ENCODE measurements around the gene ARHGEF2. TPM values are rescaled to one million over a fixed set of nuclear protein-coding genes. Genes with fewer than 3 reads are reported as not detected.

Gene ARHGEF2
- total and polyA plus RNA-seq, 9 donors, result 36.3 to 221 (median 63.3) TPM

DNA sequence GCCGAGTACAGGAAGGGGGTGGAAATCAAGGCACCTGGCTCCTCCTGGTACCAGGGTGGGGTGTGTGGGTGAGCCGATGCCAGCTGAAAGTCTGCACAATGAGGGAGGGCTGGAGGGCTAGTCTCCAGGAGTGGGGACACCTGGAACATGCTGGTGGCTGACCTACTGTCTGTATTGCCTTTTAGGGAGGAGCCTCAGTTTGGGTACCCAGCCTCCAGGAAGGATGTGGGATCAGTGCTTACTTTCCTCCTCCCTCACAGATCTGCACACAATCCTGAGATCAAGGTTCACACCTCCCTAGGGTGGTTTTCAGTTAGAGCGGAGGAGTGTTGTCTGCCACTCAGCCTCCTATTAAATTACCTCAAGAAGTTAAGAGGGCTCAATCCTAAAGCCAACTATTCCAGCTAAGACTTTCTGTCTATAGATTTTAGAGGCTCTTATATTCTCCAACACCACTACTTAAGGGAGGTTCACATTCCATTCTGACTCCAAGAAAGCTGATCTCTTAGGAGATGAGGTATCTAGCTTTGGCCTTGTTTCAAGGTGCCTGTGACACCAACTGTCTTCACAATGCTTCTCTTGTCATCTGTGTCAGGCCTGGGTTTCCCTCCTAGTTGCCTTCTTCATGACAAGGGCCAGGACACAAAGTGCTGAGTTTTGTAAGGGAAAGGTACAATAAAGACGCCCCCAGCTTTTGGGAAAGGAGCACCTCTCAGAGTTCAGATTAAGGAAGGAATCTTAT, 26.7 kb upstream of the ARHGEF2 start:
- 72 to 79% (median 72%) methylated on average over 4 of the region's 4 CpGs for WGBS, 3 donors
- intact Hi-C loops (cut with DNase I), result no loop called here
- no peak for DNase-seq
- Histone ChIP-seq H3K27me3 (no peaks in the 10 kb centered on the region), H3K4me3 (no peak overlapping the region), H3K4me1 (ENCODE audit: insufficient read depth) (no peaks in the 10 kb centered on the region), H3K27ac (no peak overlapping the region), H3K36me3 (no peaks in the 10 kb centered on the region), H3K9me3 (no peaks in the 10 kb centered on the region)
- TF ChIP-seq EP300 (IDR thresholded peaks at IDR 0.05), result no peak
- TF ChIP-seq, protein P1, sequence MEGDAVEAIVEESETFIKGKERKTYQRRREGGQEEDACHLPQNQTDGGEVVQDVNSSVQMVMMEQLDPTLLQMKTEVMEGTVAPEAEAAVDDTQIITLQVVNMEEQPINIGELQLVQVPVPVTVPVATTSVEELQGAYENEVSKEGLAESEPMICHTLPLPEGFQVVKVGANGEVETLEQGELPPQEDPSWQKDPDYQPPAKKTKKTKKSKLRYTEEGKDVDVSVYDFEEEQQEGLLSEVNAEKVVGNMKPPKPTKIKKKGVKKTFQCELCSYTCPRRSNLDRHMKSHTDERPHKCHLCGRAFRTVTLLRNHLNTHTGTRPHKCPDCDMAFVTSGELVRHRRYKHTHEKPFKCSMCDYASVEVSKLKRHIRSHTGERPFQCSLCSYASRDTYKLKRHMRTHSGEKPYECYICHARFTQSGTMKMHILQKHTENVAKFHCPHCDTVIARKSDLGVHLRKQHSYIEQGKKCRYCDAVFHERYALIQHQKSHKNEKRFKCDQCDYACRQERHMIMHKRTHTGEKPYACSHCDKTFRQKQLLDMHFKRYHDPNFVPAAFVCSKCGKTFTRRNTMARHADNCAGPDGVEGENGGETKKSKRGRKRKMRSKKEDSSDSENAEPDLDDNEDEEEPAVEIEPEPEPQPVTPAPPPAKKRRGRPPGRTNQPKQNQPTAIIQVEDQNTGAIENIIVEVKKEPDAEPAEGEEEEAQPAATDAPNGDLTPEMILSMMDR (IDR thresholded peaks at IDR 0.05), result no peak
- no peak for TF ChIP-seq POLR2A (IDR thresholded peaks at IDR 0.05)

DNA sequence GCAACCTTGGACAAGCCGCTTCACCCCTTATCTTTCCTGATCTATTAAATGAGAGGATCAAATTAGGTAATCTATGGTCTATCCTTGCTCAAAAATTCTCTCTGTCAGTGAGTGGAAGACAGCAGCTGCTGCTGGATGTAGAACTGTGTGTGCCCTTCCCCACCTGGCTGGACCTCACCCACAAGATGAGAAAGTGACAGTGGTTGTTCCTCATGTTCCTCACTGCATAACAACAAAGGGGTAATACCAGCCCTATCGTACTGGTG, 25.5 kb upstream of the ARHGEF2 start:
- no peaks in the 10 kb centered on the region for H3K36me3 ChIP-seq
- 44 to 86% (median 61%) methylated on average over 2 of the region's 2 CpGs for WGBS, 3 donors
- no peak overlapping the region for H3K27ac ChIP-seq
- H3K9me3 ChIP-seq, result no peaks in the 10 kb centered on the region
- no peak for TF ChIP-seq EP300 (IDR thresholded peaks at IDR 0.05)
- TF ChIP-seq, protein P1 (IDR thresholded peaks at IDR 0.05), result no peak
- no peak for TF ChIP-seq POLR2A (IDR thresholded peaks at IDR 0.05)
- H3K4me1 ChIP-seq (ENCODE audit: insufficient read depth), result no peaks in the 10 kb centered on the region
- no peaks in the 10 kb centered on the region for H3K27me3 ChIP-seq
- intact Hi-C loops (cut with DNase I), result loop anchor here in 1 of 4 donors (2.0 kb wide), 1 partner anchor 33 kb away; no protein-coding TSS in a partner anchor
- DNase-seq, result no peak
- no peak overlapping the region for H3K4me3 ChIP-seq

DNA sequence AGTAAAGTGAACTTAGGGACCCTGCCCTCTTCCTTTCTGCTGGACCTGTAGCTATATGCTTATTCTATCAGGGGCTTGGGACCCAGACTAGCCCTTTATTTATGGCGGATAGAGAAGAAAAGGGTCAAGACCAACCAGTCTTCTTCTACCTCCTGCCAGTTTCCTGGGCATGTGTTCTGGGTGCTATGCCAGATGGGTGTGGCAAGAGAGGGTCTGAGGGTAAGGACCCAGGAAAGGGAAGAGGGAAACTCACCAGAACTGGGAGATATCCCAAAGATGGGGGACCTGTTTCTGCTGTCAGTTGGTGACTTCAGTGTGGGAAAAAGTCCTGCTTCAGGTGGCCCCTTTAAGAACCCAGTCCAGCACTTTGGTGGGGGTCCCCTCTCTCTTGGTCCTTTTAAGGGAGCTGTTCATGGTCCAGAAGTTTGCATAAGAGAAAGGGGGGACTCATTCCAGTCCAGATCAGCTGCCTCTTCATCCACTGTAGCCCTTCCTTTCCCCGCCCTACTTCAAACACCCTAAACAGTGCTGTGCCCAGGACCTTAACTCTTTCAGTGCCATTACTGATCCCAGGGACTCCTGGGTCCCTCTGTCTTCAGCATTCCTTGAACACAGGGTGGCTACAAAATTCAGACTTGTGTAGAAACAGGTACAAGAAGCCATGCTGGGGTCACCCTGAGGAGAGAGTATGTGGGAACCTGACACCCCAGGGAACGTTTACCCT, 24.0 kb upstream of the ARHGEF2 start:
- Histone ChIP-seq H3K9me3 (no peaks in the 10 kb centered on the region), H3K27me3 (no peaks in the 10 kb centered on the region), H3K4me1 (ENCODE audit: insufficient read depth) (no peaks in the 10 kb centered on the region), H3K36me3 (no peaks in the 10 kb centered on the region), H3K27ac (no peak overlapping the region), H3K4me3 (no peak overlapping the region)
- TF ChIP-seq EP300 (IDR thresholded peaks at IDR 0.05), result no peak
- TF ChIP-seq POLR2A (IDR thresholded peaks at IDR 0.05), result no peak
- TF ChIP-seq, protein P1 (IDR thresholded peaks at IDR 0.05), result no peak
- intact Hi-C loops (cut with DNase I), result loop anchor here in 1 of 4 donors (2.0 kb wide), 1 partner anchor 34 kb away; no protein-coding TSS in a partner anchor
- DNase-seq, result no peak
- 51 to 53% (median 53%) methylated on average over 3 of the region's 3 CpGs for WGBS, 3 donors

DNA sequence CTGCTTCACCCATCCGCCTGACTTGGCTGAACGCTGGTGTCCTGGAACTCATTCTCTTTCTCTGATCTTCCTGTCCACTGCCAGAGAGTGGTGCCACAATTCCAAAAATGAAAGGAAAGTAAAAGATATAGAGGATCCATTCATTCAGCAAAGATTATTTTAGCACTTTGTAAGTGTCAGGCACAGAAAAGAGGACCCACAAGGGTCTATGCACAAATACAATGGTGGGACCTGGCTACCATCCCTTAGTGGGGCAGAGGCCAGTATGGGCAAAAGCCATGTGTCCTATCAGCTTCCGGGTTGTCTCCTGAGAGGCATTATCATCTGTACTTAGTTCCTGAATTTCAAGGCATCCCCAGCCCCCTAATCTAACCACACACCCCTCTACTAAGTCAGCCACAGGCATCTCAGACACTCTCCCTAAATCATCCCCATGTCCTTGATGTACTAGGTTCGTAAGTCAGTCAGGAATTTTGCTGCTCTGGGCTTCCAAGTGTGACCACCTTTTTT, 23.4 kb upstream of the ARHGEF2 start:
- 16 to 25% (median 16%) methylated on average over 4 of the region's 4 CpGs for WGBS, 3 donors
- no peaks in the 10 kb centered on the region for H3K4me1 ChIP-seq (ENCODE audit: insufficient read depth)
- TF ChIP-seq, protein P1 (IDR thresholded peaks at IDR 0.05), result no peak
- no peak for TF ChIP-seq EP300 (IDR thresholded peaks at IDR 0.05)
- no peak for TF ChIP-seq POLR2A (IDR thresholded peaks at IDR 0.05)
- intact Hi-C loops (cut with DNase I), result loop anchor here in 1 of 4 donors (2.0 kb wide), 1 partner anchor 35 kb away; no protein-coding TSS in a partner anchor
- no peak overlapping the region for H3K4me3 ChIP-seq
- H3K27ac ChIP-seq, result no peak overlapping the region
- H3K27me3 ChIP-seq, result no peaks in the 10 kb centered on the region
- no peaks in the 10 kb centered on the region for H3K36me3 ChIP-seq
- no peaks in the 10 kb centered on the region for H3K9me3 ChIP-seq
- no peak for DNase-seq

Data from ovary (tissue), 9 donors.